SK-N-SH (cell line): ENCODE data around the gene LEO1. TPM values are rescaled to one million over a fixed set of nuclear protein-coding genes. Genes with fewer than 3 reads are reported as not detected.

Source experiments
- CTCF ChIA-PET: fragments of 300-600, 350-600 bp; formaldehyde crosslinking; extraction: SDS; loops from one replicate; lab custom pipeline; 2021; lab: Yijun Ruan, JAX
- POLR2A ChIA-PET: fragments of 350-600 bp; sonication (Branson Sonifier 250); formaldehyde crosslinking; extraction: SDS; loops from one replicate; lab custom pipeline; 2020; ENCODE audit warnings: antibody characterized with exemption, inconsistent platforms; lab: Yijun Ruan, JAX
- DNase-seq: peaks from one replicate; pipeline ENCODE4 v3.0.0; 2012
- H2AFZ ChIP-seq: fragments of 200-600 bp; sonication (generic); 2 replicates; pipeline ENCODE4 v1.8.1; 2016; ENCODE audit warnings: antibody characterized with exemption, mild to moderate bottlenecking, low read depth
- H3F3A ChIP-seq: fragments of 200-600 bp; sonication (generic); replicated peaks from 2 replicates; pipeline ENCODE3; 2016; ENCODE audit warnings: antibody characterized with exemption, mild to moderate bottlenecking; ENCODE audit not compliant: insufficient read depth
- H3K27ac ChIP-seq, 2 experiments: fragments of 200-500 bp in 1 of 2; fragments of 200-600 bp in 1 of 2; sonication (Bioruptor generic) in 1 of 2; sonication (generic), shearing (Covaris generic) in 1 of 2; 2 replicates each; pipeline versions ENCODE4 v1.5.1 to v1.6.1; 2014 to 2016; ENCODE audit warnings: low read depth in 2 of 2, inconsistent platforms in 1 of 2, low read length in 1 of 2, mild to moderate bottlenecking in 1 of 2, mixed read lengths in 1 of 2
- H3K27me3 ChIP-seq: fragments of 200-600 bp; sonication (generic), shearing (Covaris generic); 2 replicates; pipeline ENCODE4 v1.6.1; 2016; ENCODE audit warnings: mixed run types; ENCODE audit not compliant: insufficient read depth
- H3K36me3 ChIP-seq, 2 experiments: fragments of 200-500 bp in 1 of 2; fragments of 200-600 bp in 1 of 2; sonication (Bioruptor generic) in 1 of 2; sonication (generic) in 1 of 2; replicated peaks in 1 of 2; 2 replicates each; pipeline versions ENCODE3 to v1.5.1; 2014 to 2016; ENCODE audit warnings: low read length in 1 of 2, mild to moderate bottlenecking in 1 of 2; ENCODE audit not compliant: insufficient read depth in 2 of 2, control insufficient read depth in 1 of 2
- H3K4me1 ChIP-seq, 2 experiments: fragments of 200-500 bp in 1 of 2; fragments of 200-600 bp in 1 of 2; sonication (Bioruptor generic) in 1 of 2; sonication (generic), shearing (Covaris generic) in 1 of 2; 2 replicates each; pipeline versions ENCODE4 v1.5.1 to v1.6.1; 2014 to 2016; ENCODE audit warnings: low read depth in 1 of 2, low read length in 1 of 2, mixed run types in 1 of 2; ENCODE audit not compliant: insufficient read depth in 2 of 2, control insufficient read depth in 1 of 2
- H3K4me2 ChIP-seq: fragments of 200-600 bp; sonication (generic), shearing (Covaris generic); 2 replicates; pipeline ENCODE4 v1.6.1; 2017; ENCODE audit warnings: mixed run types
- H3K4me3 ChIP-seq, 2 experiments: fragments of 200-500 bp in 1 of 2; fragments of 200-600 bp in 1 of 2; sonication (Bioruptor generic) in 1 of 2; sonication (generic), shearing (Covaris generic) in 1 of 2; 2 replicates each; pipeline versions ENCODE4 v1.5.1 to v1.8.1; 2014 to 2016; ENCODE audit warnings: low read depth in 2 of 2, inconsistent platforms in 1 of 2, low read length in 1 of 2, mild to moderate bottlenecking in 1 of 2, mixed read lengths in 1 of 2, moderate library complexity in 1 of 2
- H3K79me2 ChIP-seq: fragments of 200-600 bp; sonication (generic); 2 replicates; pipeline ENCODE4 v1.8.1; 2017; ENCODE audit warnings: mild to moderate bottlenecking; ENCODE audit not compliant: insufficient read depth
- H3K9ac ChIP-seq: fragments of 200-600 bp; sonication (generic); 2 replicates; pipeline ENCODE4 v1.6.1; 2017; ENCODE audit warnings: mixed run types
- H3K9me2 ChIP-seq: fragments of 200-600 bp; sonication (generic); 2 replicates; pipeline ENCODE4 v1.6.1; 2017; ENCODE audit warnings: mixed run types
- H3K9me3 ChIP-seq: fragments of 200-600 bp; sonication (generic); 2 replicates; pipeline ENCODE4 v1.6.1; 2017; ENCODE audit warnings: mixed run types, mild to moderate bottlenecking, moderate library complexity
- H4K20me1 ChIP-seq: fragments of 200-600 bp; sonication (generic); 2 replicates; pipeline ENCODE4 v1.6.1; 2017; ENCODE audit warnings: mild to moderate bottlenecking, mixed run types; ENCODE audit not compliant: insufficient read depth
- CTCF ChIP-seq: fragments of 200-600 bp; sonication (generic); IDR thresholded peaks from 2 replicates; pipeline ENCODE4 v1.6.1; 2017; ENCODE audit warnings: antibody characterized with exemption, mild to moderate bottlenecking, moderate library complexity
- EP300 ChIP-seq, 2 experiments: IDR thresholded peaks; 2 replicates each; pipeline versions ENCODE4 v1.4.0 to v1.6.1; 2012; ENCODE audit warnings: borderline replicate concordance in 1 of 2, low read depth in 1 of 2, low read length in 1 of 2
- EZH2phosphoT487 ChIP-seq: fragments of 200-600 bp; sonication (generic); IDR thresholded peaks from 2 replicates; pipeline ENCODE4 v1.6.1; 2017; ENCODE audit warnings: low read depth, mixed run types, mild to moderate bottlenecking, antibody characterized with exemption, moderate library complexity, borderline replicate concordance
- FOSL2 ChIP-seq: IDR thresholded peaks from 2 replicates; pipeline ENCODE4 v1.4.0; 2012; ENCODE audit warnings: low read depth, mild to moderate bottlenecking, moderate library complexity, borderline replicate concordance
- GABPA ChIP-seq: IDR thresholded peaks from 2 replicates; pipeline ENCODE4 v1.4.0; 2012; ENCODE audit warnings: low read depth, mild to moderate bottlenecking
- NRF1 ChIP-seq: IDR thresholded peaks from 2 replicates; pipeline ENCODE4 v1.6.1; 2012; ENCODE audit warnings: low read depth, mild to moderate bottlenecking, low read length
- RXRA ChIP-seq: IDR thresholded peaks from 2 replicates; pipeline ENCODE4 v1.4.0; 2012; ENCODE audit warnings: low read depth, mild to moderate bottlenecking, borderline replicate concordance
- USF1 ChIP-seq: IDR thresholded peaks from 2 replicates; pipeline ENCODE4 v1.4.0; 2012; ENCODE audit warnings: low read depth, borderline replicate concordance
- YY1 ChIP-seq: IDR thresholded peaks from 2 replicates; pipeline ENCODE4 v1.4.0; 2012; ENCODE audit warnings: low read depth, mild to moderate bottlenecking
- WGBS: methylation state at CpG from one replicate; pipeline ENCODE4 v1.1.6; 2017; ENCODE audit warnings: low lambda C conversion rate; 5-methylcytosine and 5-hydroxymethylcytosine counted together
- polyA plus RNA-seq, 3 experiments: library from polyadenylated mRNA; depleted of rRNA; stranded (reverse); fragments of >200 nt; gene quantifications; 2 replicates each; pipeline ENCODE4 v1.2.3, GENCODE V29; 2012
- TF ChIP-seq, protein P1 (sequence below): fragments of 150-350 bp; IDR thresholded peaks from 2 replicates; pipeline ENCODE4 v1.6.1; 2016; ENCODE audit warnings: mild to moderate bottlenecking, low read depth, low read length
- TF ChIP-seq, protein P2 (sequence below): IDR thresholded peaks from 2 replicates; pipeline ENCODE4 v1.4.0; 2012; ENCODE audit warnings: low read depth, borderline replicate concordance
- TF ChIP-seq, protein P3 (sequence below): IDR thresholded peaks from 2 replicates; pipeline ENCODE4; 2012

The LEO1 gene
- polyA plus RNA-seq, 1 of the 3 experiments (the other 2 are of a cell fraction) = 6.7 TPM

DNA sequence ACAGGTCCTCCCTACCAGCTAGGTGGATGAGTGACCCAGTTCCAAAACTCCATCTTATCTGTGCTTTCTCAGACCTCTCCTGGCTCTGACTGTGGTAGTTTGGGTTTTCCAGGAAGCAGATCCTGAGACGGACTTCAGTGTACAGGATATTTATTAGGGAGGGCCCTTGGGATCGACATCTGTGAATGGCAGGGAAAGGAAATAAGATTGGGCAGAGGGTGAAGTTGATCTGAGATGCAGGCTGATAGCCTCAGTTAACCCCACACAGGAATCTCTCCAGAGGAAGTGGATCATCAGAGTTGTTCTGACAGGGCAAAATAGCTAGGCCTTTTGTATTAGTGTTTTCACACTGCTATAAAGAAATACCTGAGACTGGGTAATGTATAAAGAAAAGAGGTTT is 30.8 kb upstream of the LEO1 start:
- ChIA-PET POLR2A (no interaction called here), CTCF (no interaction called here)
- Histone ChIP-seq H3K4me1 (peaks cover 0 to 4% of the 10 kb centered on the region in 2 experiments; a peak in 2 of 4 replicates), H3K4me3 (no peak overlapping the region), H4K20me1 (no peaks in the 10 kb centered on the region), H3K79me2 (no peaks in the 10 kb centered on the region), H3K9ac (no peak overlapping the region), H3K9me3 (no peaks in the 10 kb centered on the region), H3K27me3 (no peaks in the 10 kb centered on the region), H3K27ac (no peak overlapping the region)
- 76% methylated on average over 2 of the region's 2 CpGs for WGBS
- TF ChIP-seq, protein P1, sequence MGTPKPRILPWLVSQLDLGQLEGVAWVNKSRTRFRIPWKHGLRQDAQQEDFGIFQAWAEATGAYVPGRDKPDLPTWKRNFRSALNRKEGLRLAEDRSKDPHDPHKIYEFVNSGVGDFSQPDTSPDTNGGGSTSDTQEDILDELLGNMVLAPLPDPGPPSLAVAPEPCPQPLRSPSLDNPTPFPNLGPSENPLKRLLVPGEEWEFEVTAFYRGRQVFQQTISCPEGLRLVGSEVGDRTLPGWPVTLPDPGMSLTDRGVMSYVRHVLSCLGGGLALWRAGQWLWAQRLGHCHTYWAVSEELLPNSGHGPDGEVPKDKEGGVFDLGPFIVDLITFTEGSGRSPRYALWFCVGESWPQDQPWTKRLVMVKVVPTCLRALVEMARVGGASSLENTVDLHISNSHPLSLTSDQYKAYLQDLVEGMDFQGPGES = no peak
- no peak for TF ChIP-seq RXRA
- TF ChIP-seq YY1 = no peak
- no peak for TF ChIP-seq EP300 (IDR thresholded peaks at IDR 0.05; ENCODE audit: borderline replicate concordance in 1 of 2, low read depth in 1 of 2, low read length in 1 of 2)
- TF ChIP-seq GABPA = no peak
- TF ChIP-seq EZH2phosphoT487 = no peak
- TF ChIP-seq CTCF = no peak
- TF ChIP-seq, protein P2, sequence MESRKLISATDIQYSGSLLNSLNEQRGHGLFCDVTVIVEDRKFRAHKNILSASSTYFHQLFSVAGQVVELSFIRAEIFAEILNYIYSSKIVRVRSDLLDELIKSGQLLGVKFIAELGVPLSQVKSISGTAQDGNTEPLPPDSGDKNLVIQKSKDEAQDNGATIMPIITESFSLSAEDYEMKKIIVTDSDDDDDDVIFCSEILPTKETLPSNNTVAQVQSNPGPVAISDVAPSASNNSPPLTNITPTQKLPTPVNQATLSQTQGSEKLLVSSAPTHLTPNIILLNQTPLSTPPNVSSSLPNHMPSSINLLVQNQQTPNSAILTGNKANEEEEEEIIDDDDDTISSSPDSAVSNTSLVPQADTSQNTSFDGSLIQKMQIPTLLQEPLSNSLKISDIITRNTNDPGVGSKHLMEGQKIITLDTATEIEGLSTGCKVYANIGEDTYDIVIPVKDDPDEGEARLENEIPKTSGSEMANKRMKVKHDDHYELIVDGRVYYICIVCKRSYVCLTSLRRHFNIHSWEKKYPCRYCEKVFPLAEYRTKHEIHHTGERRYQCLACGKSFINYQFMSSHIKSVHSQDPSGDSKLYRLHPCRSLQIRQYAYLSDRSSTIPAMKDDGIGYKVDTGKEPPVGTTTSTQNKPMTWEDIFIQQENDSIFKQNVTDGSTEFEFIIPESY = no peak
- no peak for TF ChIP-seq FOSL2
- TF ChIP-seq, all 33 proteins: peak for 0
- no peak overlapping the region for H2AFZ ChIP-seq
- no peak for DNase-seq
- no peaks in the 10 kb centered on the region for H3K36me3 ChIP-seq
- H3K9me2 ChIP-seq = no peaks in the 10 kb centered on the region
- H3K4me2 ChIP-seq = no peak overlapping the region
- H3F3A ChIP-seq = no peaks in the 10 kb centered on the region

DNA sequence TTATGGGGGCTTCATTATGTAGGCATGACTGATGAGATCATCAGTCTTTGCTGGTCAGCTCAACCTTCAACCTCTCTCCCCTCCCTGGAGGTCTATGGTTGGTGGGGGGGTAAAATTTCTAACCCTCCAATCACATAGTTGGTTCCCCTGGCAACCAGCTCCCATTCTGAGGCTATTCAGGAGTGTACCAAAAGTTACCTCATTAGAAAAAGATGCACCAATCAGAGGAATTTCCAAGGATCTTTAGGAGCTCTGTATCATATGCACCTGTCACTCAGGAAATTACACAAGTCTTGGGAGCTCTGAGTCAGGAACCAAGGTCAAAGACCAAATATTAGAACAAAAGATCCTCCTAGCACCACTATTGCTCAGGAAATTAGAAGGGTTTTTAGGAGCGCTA is 21.4 kb upstream of the LEO1 start:
- H4K20me1 ChIP-seq = no peaks in the 10 kb centered on the region
- no peak overlapping the region for H2AFZ ChIP-seq
- H3K4me1 ChIP-seq = 0 out of 4 replicates have a peak, but pooled peaks cover 0 to 10% of the 10 kb centered on the region in 2 experiments
- no peaks in the 10 kb centered on the region for H3K9me3 ChIP-seq
- H3K27ac ChIP-seq = no peak overlapping the region
- H3F3A ChIP-seq = peaks cover 7% of the 10 kb centered on the region
- POLR2A ChIA-PET = no interaction called here
- no peaks in the 10 kb centered on the region for H3K79me2 ChIP-seq
- 74% methylated on average over 1 of the region's 1 CpG for WGBS
- H3K9ac ChIP-seq = no peak overlapping the region
- no peak overlapping the region for H3K4me3 ChIP-seq
- H3K4me2 ChIP-seq = no peak overlapping the region
- no peaks in the 10 kb centered on the region for H3K36me3 ChIP-seq
- no peak for DNase-seq
- CTCF ChIA-PET = interaction anchor here (0.8 to 1.7 kb wide), 4 partner anchors 12 to 86 kb away, joined by 3 to 4 read pairs (median 3); no protein-coding TSS in a partner anchor
- H3K27me3 ChIP-seq = no peaks in the 10 kb centered on the region
- no peaks in the 10 kb centered on the region for H3K9me2 ChIP-seq
- TF ChIP-seq NRF1 (no peak), CTCF (no peak), USF1 (no peak), GABPA (no peak)
- TF ChIP-seq, protein P2 = no peak
- TF ChIP-seq, protein P3, sequence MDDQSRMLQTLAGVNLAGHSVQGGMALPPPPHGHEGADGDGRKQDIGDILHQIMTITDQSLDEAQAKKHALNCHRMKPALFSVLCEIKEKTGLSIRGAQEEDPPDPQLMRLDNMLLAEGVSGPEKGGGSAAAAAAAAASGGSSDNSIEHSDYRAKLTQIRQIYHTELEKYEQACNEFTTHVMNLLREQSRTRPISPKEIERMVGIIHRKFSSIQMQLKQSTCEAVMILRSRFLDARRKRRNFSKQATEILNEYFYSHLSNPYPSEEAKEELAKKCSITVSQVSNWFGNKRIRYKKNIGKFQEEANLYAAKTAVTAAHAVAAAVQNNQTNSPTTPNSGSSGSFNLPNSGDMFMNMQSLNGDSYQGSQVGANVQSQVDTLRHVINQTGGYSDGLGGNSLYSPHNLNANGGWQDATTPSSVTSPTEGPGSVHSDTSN = no peak
